PC-3 (cell line): ENCODE data around the gene ZNF335. TPM values are rescaled to one million over a fixed set of nuclear protein-coding genes. Genes with fewer than 3 reads are reported as not detected.

ENCODE experiments used
- ATAC-seq: fragments of 200-7000 bp; cut with Tn5 transposase; 2 replicates; pipeline ENCODE4 v1.9.1; 2020; ENCODE audit warnings: mild to moderate bottlenecking, moderate library complexity
- BruUV-seq: library from RNA; stranded (reverse); fragments of 400-500 nt; replicated peaks from 2 replicates; lab custom pipeline; 2021; lab: Mats Ljungman, UMichigan
- CTCF ChIA-PET: fragments of 300-600 bp; sonication (Branson Sonifier 250); formaldehyde crosslinking; loops from one replicate; lab custom pipeline; 2022; ENCODE audit warnings: antibody characterized with exemption; lab: Charles Lee
- POLR2A ChIA-PET: fragments of 300-600 bp; sonication (Branson Sonifier 250); formaldehyde crosslinking; loops from one replicate; lab custom pipeline; 2022; ENCODE audit warnings: antibody characterized with exemption; ENCODE audit not compliant: unreplicated experiment; lab: Charles Lee
- DNase-seq: peaks from one replicate; pipeline ENCODE4 v3.0.0-alpha.2; 2015
- H2AFZ ChIP-seq: fragments of 300-600 bp; sonication (generic); 2 replicates; pipeline ENCODE4 v1.6.0; 2016; ENCODE audit warnings: antibody characterized with exemption, low read length
- H3F3A ChIP-seq: fragments of 300-600 bp; sonication (generic); one replicate; pipeline ENCODE4 v1.6.0; 2017; ENCODE audit warnings: antibody characterized with exemption, low read length, control low read depth, mild to moderate bottlenecking; ENCODE audit not compliant: unreplicated experiment
- H3K27ac ChIP-seq: fragments of 300-600 bp; sonication (generic); 2 replicates; pipeline ENCODE4 v1.5.1; 2016; ENCODE audit warnings: mild to moderate bottlenecking, low read length
- H3K27me3 ChIP-seq: fragments of 300-600 bp; sonication (generic); 2 replicates; pipeline ENCODE4 v1.6.1; 2016; ENCODE audit warnings: low read length, mixed read lengths
- H3K36me3 ChIP-seq: fragments of 300-600 bp; sonication (generic); 2 replicates; pipeline ENCODE4 v1.6.1; 2016; ENCODE audit warnings: low read depth, mixed run types, low read length, mixed read lengths
- H3K4me1 ChIP-seq: fragments of 300-600 bp; sonication (generic); 2 replicates; pipeline ENCODE4 v1.5.1; 2016; ENCODE audit warnings: low read length; ENCODE audit not compliant: insufficient read depth
- H3K4me2 ChIP-seq: fragments of 300-600 bp; sonication (generic); 2 replicates; pipeline ENCODE4 v1.6.0; 2016; ENCODE audit warnings: low read length
- H3K4me3 ChIP-seq: fragments of 300-600 bp; sonication (generic); 2 replicates; pipeline ENCODE4 v1.5.1; 2016; ENCODE audit warnings: mild to moderate bottlenecking, low read length, mixed read lengths
- H3K79me2 ChIP-seq: fragments of 300-600 bp; sonication (generic); 2 replicates; pipeline ENCODE4 v1.6.1; 2017; ENCODE audit warnings: low read length, mixed read lengths
- H3K9ac ChIP-seq: fragments of 300-600 bp; sonication (generic); 2 replicates; pipeline ENCODE4 v1.6.0; 2016; ENCODE audit warnings: mild to moderate bottlenecking, low read length
- H3K9me2 ChIP-seq: fragments of 300-600 bp; sonication (generic); replicated peaks from 2 replicates; pipeline ENCODE4 v1.6.1; 2016; ENCODE audit warnings: mixed run types, low read length, mixed read lengths
- H3K9me3 ChIP-seq: fragments of 300-600 bp; sonication (generic); 2 replicates; pipeline ENCODE4 v1.6.1; 2016; ENCODE audit warnings: low read length, mixed read lengths
- H4K20me1 ChIP-seq: fragments of 300-600 bp; sonication (generic); 2 replicates; pipeline ENCODE4 v1.6.1; 2016; ENCODE audit warnings: low read length, mixed read lengths
- EZH2 ChIP-seq: fragments of 300-600 bp; sonication (generic); IDR thresholded peaks from one replicate; pipeline ENCODE4 v1.6.1; 2017; ENCODE audit warnings: antibody characterized with exemption, mild to moderate bottlenecking, low read length; ENCODE audit not compliant: unreplicated experiment
- EZH2phosphoT487 ChIP-seq: fragments of 300-600 bp; sonication (generic); IDR thresholded peaks from 2 replicates; pipeline ENCODE4 v1.6.1; 2018; ENCODE audit warnings: mild to moderate bottlenecking, antibody characterized with exemption, low read length, borderline replicate concordance
- intact Hi-C: fragments of 100-400 bp; cut with micrococcal nuclease; formaldehyde crosslinking; loops from 2 replicates; pipeline ENCODE4 v1.9.0; 2023
- total RNA-seq: library from RNA; depleted of rRNA; stranded (reverse); fragments of >200 nt; gene quantifications from 2 replicates; pipeline ENCODE4 v1.2.3, GENCODE V29; 2014
- TF ChIP-seq, protein P1 (sequence below): fragments of 300-600 bp; sonication (generic); conservative IDR thresholded peaks from 2 replicates; pipeline ENCODE4 v1.5.1; 2017; ENCODE audit warnings: antibody characterized with exemption, low read depth, mild to moderate bottlenecking, low read length

The ZNF335 gene
- total RNA-seq, 1 experiment from 2014 or later, result 36.9 TPM

DNA sequence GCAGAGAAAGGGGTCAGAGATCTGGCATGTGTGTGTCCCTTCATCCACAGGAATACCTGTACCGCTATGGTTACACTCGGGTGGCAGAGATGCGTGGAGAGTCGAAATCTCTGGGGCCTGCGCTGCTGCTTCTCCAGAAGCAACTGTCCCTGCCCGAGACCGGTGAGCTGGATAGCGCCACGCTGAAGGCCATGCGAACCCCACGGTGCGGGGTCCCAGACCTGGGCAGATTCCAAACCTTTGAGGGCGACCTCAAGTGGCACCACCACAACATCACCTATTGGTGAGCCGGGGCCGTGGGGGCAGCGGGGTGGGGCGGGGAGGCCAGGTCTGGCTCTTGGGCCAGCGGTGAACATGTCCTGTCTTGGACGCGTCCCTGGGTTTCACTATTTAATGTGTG lies 37.8 kb upstream of the ZNF335 start:
- peaks cover 13% of the 10 kb centered on the region for H3K4me1 ChIP-seq
- H3K9me2 ChIP-seq, result no peaks in the 10 kb centered on the region
- BruUV-seq, result no TSS peak
- no peaks in the 10 kb centered on the region for H4K20me1 ChIP-seq
- no peak overlapping the region for H3K27ac ChIP-seq
- no peak for ATAC-seq
- H3K4me3 ChIP-seq, result no peak overlapping the region
- TF ChIP-seq EZH2 (no peak), EZH2phosphoT487 (no peak)
- TF ChIP-seq, protein P1, sequence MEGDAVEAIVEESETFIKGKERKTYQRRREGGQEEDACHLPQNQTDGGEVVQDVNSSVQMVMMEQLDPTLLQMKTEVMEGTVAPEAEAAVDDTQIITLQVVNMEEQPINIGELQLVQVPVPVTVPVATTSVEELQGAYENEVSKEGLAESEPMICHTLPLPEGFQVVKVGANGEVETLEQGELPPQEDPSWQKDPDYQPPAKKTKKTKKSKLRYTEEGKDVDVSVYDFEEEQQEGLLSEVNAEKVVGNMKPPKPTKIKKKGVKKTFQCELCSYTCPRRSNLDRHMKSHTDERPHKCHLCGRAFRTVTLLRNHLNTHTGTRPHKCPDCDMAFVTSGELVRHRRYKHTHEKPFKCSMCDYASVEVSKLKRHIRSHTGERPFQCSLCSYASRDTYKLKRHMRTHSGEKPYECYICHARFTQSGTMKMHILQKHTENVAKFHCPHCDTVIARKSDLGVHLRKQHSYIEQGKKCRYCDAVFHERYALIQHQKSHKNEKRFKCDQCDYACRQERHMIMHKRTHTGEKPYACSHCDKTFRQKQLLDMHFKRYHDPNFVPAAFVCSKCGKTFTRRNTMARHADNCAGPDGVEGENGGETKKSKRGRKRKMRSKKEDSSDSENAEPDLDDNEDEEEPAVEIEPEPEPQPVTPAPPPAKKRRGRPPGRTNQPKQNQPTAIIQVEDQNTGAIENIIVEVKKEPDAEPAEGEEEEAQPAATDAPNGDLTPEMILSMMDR, result no peak
- no peaks in the 10 kb centered on the region for H3K79me2 ChIP-seq
- POLR2A ChIA-PET, result no interaction called here
- H3K27me3 ChIP-seq, result peaks cover 12% of the 10 kb centered on the region; the same call in 1 of the 2 replicates
- CTCF ChIA-PET, result no interaction called here
- no peaks in the 10 kb centered on the region for H3F3A ChIP-seq
- intact Hi-C loops, result no loop called here
- no peak overlapping the region for H3K9ac ChIP-seq
- H3K9me3 ChIP-seq, result no peaks in the 10 kb centered on the region
- no peaks in the 10 kb centered on the region for H3K36me3 ChIP-seq
- DNase-seq, result no peak
- no peak overlapping the region for H3K4me2 ChIP-seq
- no peak overlapping the region for H2AFZ ChIP-seq

DNA sequence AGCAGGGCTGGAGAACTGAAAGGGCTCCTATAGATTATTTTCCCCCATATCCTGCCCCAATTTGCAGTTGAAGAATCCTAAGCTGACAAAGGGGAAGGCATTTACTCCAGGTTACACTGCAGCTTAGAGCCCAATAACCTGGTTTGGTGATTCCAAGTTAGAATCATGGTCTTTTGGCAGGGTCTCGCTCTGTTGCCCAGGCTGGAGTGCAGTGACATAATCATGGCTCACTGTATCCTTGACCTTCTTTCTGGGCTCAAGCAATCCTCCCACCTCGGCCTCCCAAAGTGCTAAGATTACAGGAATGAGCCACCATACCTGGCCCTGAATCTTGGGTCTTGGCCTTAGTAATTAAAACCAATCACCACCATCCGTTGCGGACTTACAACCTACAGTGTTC lies 35.7 kb upstream of the ZNF335 start:
- Histone ChIP-seq H4K20me1 (no peaks in the 10 kb centered on the region), H3K27ac (no peak overlapping the region), H2AFZ (no peak overlapping the region), H3F3A (no peaks in the 10 kb centered on the region), H3K9ac (no peak overlapping the region), H3K9me2 (no peaks in the 10 kb centered on the region), H3K79me2 (no peaks in the 10 kb centered on the region), H3K27me3 (peaks cover 12% of the 10 kb centered on the region; the same call in 1 of the 2 replicates), H3K36me3 (no peaks in the 10 kb centered on the region), H3K4me3 (no peak overlapping the region), H3K4me2 (no peak overlapping the region), H3K4me1 (peaks cover 16% of the 10 kb centered on the region), H3K9me3 (no peaks in the 10 kb centered on the region)
- no peak for ATAC-seq
- DNase-seq, result no peak
- ChIA-PET CTCF (no interaction called here), POLR2A (no interaction called here)
- no peak for TF ChIP-seq EZH2phosphoT487
- TF ChIP-seq, protein P1, result no peak
- TF ChIP-seq EZH2, result no peak
- intact Hi-C loops, result no loop called here
- no TSS peak for BruUV-seq

DNA sequence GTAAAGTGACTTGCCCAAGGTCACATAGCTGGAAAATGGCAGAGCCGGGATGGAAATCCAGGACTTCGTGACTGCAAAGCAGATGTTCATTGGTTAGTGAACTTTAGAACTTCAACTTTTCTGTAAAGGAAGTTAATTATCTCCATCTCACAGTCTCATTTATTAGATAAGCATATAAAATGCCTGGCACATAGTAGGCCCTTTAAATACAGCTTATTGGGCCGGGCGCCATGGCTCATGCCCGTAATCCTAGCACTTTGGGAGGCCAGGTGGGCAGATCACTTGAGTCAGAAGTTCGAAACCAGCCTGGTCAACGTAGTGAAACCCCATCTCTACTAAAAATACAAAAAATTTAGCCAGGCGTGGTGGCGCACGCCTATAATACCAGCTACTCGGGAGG lies 35.0 kb upstream of the ZNF335 start:
- CTCF ChIA-PET, result no interaction called here
- BruUV-seq, result no TSS peak

More for the DNA sequence above, 35.0 kb upstream of the ZNF335 start:
- Histone ChIP-seq H3K4me1 (peaks cover 16% of the 10 kb centered on the region), H3K9me3 (no peaks in the 10 kb centered on the region), H3K27ac (no peak overlapping the region), H4K20me1 (no peaks in the 10 kb centered on the region), H2AFZ (no peak overlapping the region), H3K79me2 (no peaks in the 10 kb centered on the region), H3K4me2 (no peak overlapping the region), H3K9me2 (no peaks in the 10 kb centered on the region), H3K9ac (no peak overlapping the region), H3K36me3 (no peaks in the 10 kb centered on the region), H3K27me3 (peaks cover 12% of the 10 kb centered on the region; the same call in 1 of the 2 replicates), H3K4me3 (no peak overlapping the region), H3F3A (no peaks in the 10 kb centered on the region)
- POLR2A ChIA-PET, result no interaction called here
- TF ChIP-seq EZH2 (no peak), EZH2phosphoT487 (no peak)
- TF ChIP-seq, protein P1, result no peak
- no peak for DNase-seq
- intact Hi-C loops, result no loop called here
- no peak for ATAC-seq
